HCT116 (cell line): ENCODE measurements around the gene SLC44A5. TPM values are rescaled to one million over a fixed set of nuclear protein-coding genes. Genes with fewer than 3 reads are reported as not detected.

ENCODE experiments used
- ATAC-seq: fragments of 200-7000 bp; cut with Tn5 transposase; 2 replicates; pipeline ENCODE4 v1.9.1; 2020; ENCODE audit warnings: mild to moderate bottlenecking, moderate library complexity
- BruUV-seq: library from RNA; stranded (reverse); fragments of 400-500 nt; replicated peaks from 2 replicates; lab custom pipeline; 2021; lab: Mats Ljungman, UMichigan
- CTCF ChIA-PET: fragments of 300-600 bp; sonication (Branson Sonifier 250); formaldehyde crosslinking; loops from one replicate; lab custom pipeline; 2021; ENCODE audit warnings: antibody characterized with exemption; lab: Charles Lee
- POLR2A ChIA-PET: fragments of 300-600, 350-600 bp; sonication (Branson Sonifier 250); formaldehyde crosslinking; loops from one replicate; lab custom pipeline; 2021; ENCODE audit warnings: antibody characterized with exemption; lab: Charles Lee
- RAD21 ChIA-PET, 2 experiments: fragments of 300-600 bp; sonication (Branson Sonifier 250); formaldehyde crosslinking; loops; one replicate each; lab custom pipeline; 2023; ENCODE audit warnings: low total read pairs in 2 of 2; ENCODE audit not compliant: uncharacterized antibody in 2 of 2, unreplicated experiment in 2 of 2, low non-redundant PET in 1 of 2; lab: Charles Lee
- DNase-seq: peaks from one replicate; pipeline ENCODE4 v3.0.0-alpha.2; 2010; ENCODE audit warnings: low read depth, low spot score
- H2AFZ ChIP-seq: fragments of 200-600 bp; shearing (Covaris generic), sonication (generic); 2 replicates; pipeline ENCODE4 v1.6.1; 2017; ENCODE audit warnings: low read depth, mixed run types, mixed read lengths, antibody characterized with exemption, low read length; ENCODE audit not compliant: poor library complexity, severe bottlenecking
- H3K27ac ChIP-seq: 2 replicates; pipeline ENCODE4 v1.5.1; 2012; ENCODE audit warnings: low read depth, low read length
- H3K27me3 ChIP-seq: fragments of 200-600 bp; sonication (generic); 2 replicates; pipeline ENCODE4 v1.6.1; 2016; ENCODE audit warnings: mixed run types, low read length, mixed read lengths; ENCODE audit not compliant: insufficient read depth
- H3K36me3 ChIP-seq, 2 experiments: fragments of 200-500 bp in 1 of 2; fragments of 200-600 bp in 1 of 2; sonication (Bioruptor generic) in 1 of 2; sonication (generic) in 1 of 2; 2 replicates each; pipeline versions ENCODE4 v1.5.1 to v1.6.1; 2014 to 2016; ENCODE audit warnings: low read length in 2 of 2, inconsistent platforms in 1 of 2, mixed read lengths in 1 of 2, mixed run types in 1 of 2; ENCODE audit not compliant: insufficient read depth in 2 of 2, control insufficient read depth in 1 of 2
- H3K4me1 ChIP-seq, 2 experiments: fragments of 200-600 bp in 1 of 2; sonication (generic) in 1 of 2; 2 replicates each; pipeline versions ENCODE4 v1.5.1 to v1.6.1; 2012 to 2017; ENCODE audit warnings: low read length in 2 of 2, inconsistent platforms in 1 of 2, mild to moderate bottlenecking in 1 of 2, mixed read lengths in 1 of 2, mixed run types in 1 of 2, moderate library complexity in 1 of 2; ENCODE audit not compliant: insufficient read depth in 2 of 2, control insufficient read depth in 1 of 2
- H3K4me2 ChIP-seq: fragments of 200-600 bp; sonication (generic); 2 replicates; pipeline ENCODE4 v1.6.1; 2017; ENCODE audit warnings: mixed run types, low read length, mixed read lengths
- H3K4me3 ChIP-seq, 2 experiments: fragments of 200-600 bp in 1 of 2; sonication (generic) in 1 of 2; replicated peaks in 1 of 2; 2 replicates each; pipeline ENCODE4 v1.5.1; 2011 to 2016; ENCODE audit warnings: low read length in 2 of 2, control low read depth in 1 of 2, low read depth in 1 of 2, mild to moderate bottlenecking in 1 of 2, mixed read lengths in 1 of 2, mixed run types in 1 of 2
- H3K79me2 ChIP-seq: fragments of 200-600 bp; sonication (generic); 2 replicates; pipeline ENCODE4 v1.6.1; 2017; ENCODE audit warnings: mild to moderate bottlenecking, mixed run types, low read length, moderate library complexity, mixed read lengths; ENCODE audit not compliant: insufficient read depth
- H3K9ac ChIP-seq: fragments of 200-600 bp; sonication (generic); 2 replicates; pipeline ENCODE4 v1.6.1; 2016; ENCODE audit warnings: low read length, mixed read lengths
- H3K9me2 ChIP-seq: fragments of 200-600 bp; sonication (generic), shearing (Covaris generic); 2 replicates; pipeline ENCODE4 v1.6.1; 2017; ENCODE audit warnings: mixed run types, mild to moderate bottlenecking, moderate library complexity; ENCODE audit not compliant: insufficient read depth
- H3K9me3 ChIP-seq, 2 experiments: fragments of 200-500 bp in 1 of 2; fragments of 200-600 bp in 1 of 2; sonication (Bioruptor generic) in 1 of 2; sonication (generic) in 1 of 2; 2 replicates each; pipeline ENCODE4 v1.6.1; 2014 to 2017; ENCODE audit warnings: low read length in 2 of 2, mixed read lengths in 2 of 2, inconsistent platforms in 1 of 2, low read depth in 1 of 2, mild to moderate bottlenecking in 1 of 2, mixed run types in 1 of 2, moderate library complexity in 1 of 2; ENCODE audit not compliant: control insufficient read depth in 1 of 2, insufficient read depth in 1 of 2
- H4K20me1 ChIP-seq: fragments of 200-600 bp; sonication (generic), shearing (Covaris generic); 2 replicates; pipeline ENCODE4 v1.6.1; 2017; ENCODE audit warnings: mixed run types, mild to moderate bottlenecking, moderate library complexity; ENCODE audit not compliant: insufficient read depth
- ATF3 ChIP-seq: IDR thresholded peaks from 2 replicates; pipeline ENCODE4 v1.6.1; 2012
- CBX3 ChIP-seq: IDR thresholded peaks from 2 replicates; pipeline ENCODE4 v1.6.1; 2012; ENCODE audit warnings: low read depth
- EZH2 ChIP-seq: fragments of 200-600 bp; sonication (generic); IDR thresholded peaks from 2 replicates; pipeline ENCODE4 v1.6.1; 2017; ENCODE audit warnings: antibody characterized with exemption, mixed run types
- FOSL1 ChIP-seq: IDR thresholded peaks from 2 replicates; pipeline ENCODE4 v1.6.1; 2012; ENCODE audit warnings: low read depth
- JUND ChIP-seq: IDR thresholded peaks from 2 replicates; pipeline ENCODE4 v1.6.1; 2012
- MAX ChIP-seq: IDR thresholded peaks from 2 replicates; pipeline ENCODE4 v1.6.1; 2012
- POLR2A ChIP-seq: IDR thresholded peaks from 2 replicates; pipeline ENCODE4 v1.7.0; 2011; ENCODE audit warnings: borderline replicate concordance; ENCODE audit not compliant: insufficient read depth, insufficient read length; ENCODE audit errors: extremely low read depth
- POLR2AphosphoS5 ChIP-seq: IDR thresholded peaks from 2 replicates; pipeline ENCODE4 v1.6.1; 2011; ENCODE audit warnings: mild to moderate bottlenecking, low read depth, low read length, moderate library complexity
- RAD21 ChIP-seq: IDR thresholded peaks from 2 replicates; pipeline ENCODE4 v1.6.1; 2012; ENCODE audit warnings: low read depth, mild to moderate bottlenecking
- SIN3A ChIP-seq: IDR thresholded peaks from 2 replicates; pipeline ENCODE4 v1.6.1; 2012; ENCODE audit warnings: low read depth
- SP1 ChIP-seq: IDR thresholded peaks from 2 replicates; pipeline ENCODE4 v1.6.1; 2012; ENCODE audit warnings: low read depth
- SRF ChIP-seq: IDR thresholded peaks from 2 replicates; pipeline ENCODE4 v1.6.1; 2012; ENCODE audit warnings: low read depth
- YY1 ChIP-seq: IDR thresholded peaks from 2 replicates; pipeline ENCODE4 v1.6.1; 2011; ENCODE audit warnings: low read length, low read depth, moderate library complexity, mild to moderate bottlenecking; ENCODE audit not compliant: insufficient replicate concordance; ENCODE audit errors: extremely low read depth
- intact Hi-C: fragments of 100-400 bp; cut with micrococcal nuclease; formaldehyde crosslinking; loops from 2 replicates; pipeline ENCODE4 v1.10.0; 2022
- total RNA-seq: library from RNA; stranded (reverse); gene quantifications from one replicate; pipeline ENCODE4 v1.2.1, GENCODE V29; 2021; ENCODE audit not compliant: unreplicated experiment
- TF ChIP-seq, protein P1 (sequence below): IDR thresholded peaks from 2 replicates; pipeline ENCODE4 v1.6.1; 2012; ENCODE audit warnings: low read depth

Gene SLC44A5
- total RNA-seq, 1 experiment from 2014 or later = 2.4 TPM

DNA sequence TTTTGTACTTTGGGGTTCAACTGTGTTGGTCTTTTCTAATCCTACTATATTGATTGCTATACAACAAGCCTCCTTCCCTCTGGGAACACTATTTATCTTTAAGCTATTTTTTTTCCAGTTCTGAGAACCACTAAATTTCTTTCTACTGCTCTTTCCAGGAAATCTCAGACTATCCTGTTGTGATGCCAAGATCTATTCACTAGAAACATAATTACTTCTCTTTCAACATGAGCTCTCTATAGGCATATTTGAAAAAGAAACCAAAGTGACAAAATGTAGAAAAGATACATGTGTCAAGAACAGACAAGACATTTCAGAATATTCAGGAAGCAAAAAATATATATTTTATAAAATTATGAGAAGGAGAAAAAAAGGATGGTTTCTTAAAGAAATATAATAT lies 82.9 kb downstream of the SLC44A5 start:
- CTCF ChIA-PET = no interaction called here
- no peaks in the 10 kb centered on the region for H3K4me1 ChIP-seq
- H3K27me3 ChIP-seq = no peaks in the 10 kb centered on the region
- ATAC-seq = no peak
- DNase-seq = no peak
- POLR2A ChIA-PET = no interaction called here
- H4K20me1 ChIP-seq = no peaks in the 10 kb centered on the region
- no peak overlapping the region for H2AFZ ChIP-seq
- TF ChIP-seq MAX = no peak
- H3K9me2 ChIP-seq = no peaks in the 10 kb centered on the region
- H3K4me2 ChIP-seq = no peak overlapping the region
- no peak overlapping the region for H3K9ac ChIP-seq
- no peaks in the 10 kb centered on the region for H3K79me2 ChIP-seq
- no peaks in the 10 kb centered on the region for H3K36me3 ChIP-seq
- no peaks in the 10 kb centered on the region for H3K9me3 ChIP-seq
- BruUV-seq = no TSS peak
- H3K4me3 ChIP-seq = no peak overlapping the region
- RAD21 ChIA-PET = no interaction called here
- intact Hi-C loops = no loop called here
- no peak overlapping the region for H3K27ac ChIP-seq

DNA sequence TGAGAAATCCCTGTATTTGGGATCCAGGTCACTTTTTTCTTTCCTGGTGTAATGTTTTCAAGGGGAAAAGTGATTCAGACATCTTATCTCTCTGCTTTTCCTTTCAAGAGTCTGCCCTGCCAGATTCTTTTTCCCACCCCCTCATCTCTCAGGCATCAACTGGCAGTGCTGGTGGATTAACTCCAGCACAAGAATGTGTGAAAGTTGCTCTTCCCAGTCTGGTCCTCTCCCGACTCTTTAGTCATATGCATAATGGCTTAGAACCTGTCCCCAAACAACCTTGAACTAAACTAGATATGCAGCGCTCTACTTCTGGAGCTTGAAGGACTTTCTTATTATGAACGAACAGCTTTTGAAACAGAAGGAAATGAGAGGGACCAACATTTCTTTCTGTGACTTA lies 88.5 kb downstream of the SLC44A5 start:
- no peak overlapping the region for H3K9ac ChIP-seq
- CTCF ChIA-PET = no interaction called here
- no peaks in the 10 kb centered on the region for H3K4me1 ChIP-seq
- no peak overlapping the region for H3K4me3 ChIP-seq
- no peaks in the 10 kb centered on the region for H3K9me3 ChIP-seq
- H3K27ac ChIP-seq = no peak overlapping the region
- no peaks in the 10 kb centered on the region for H4K20me1 ChIP-seq
- no TSS peak for BruUV-seq
- TF ChIP-seq RAD21 = no peak
- no peak for TF ChIP-seq SIN3A
- TF ChIP-seq, protein P1, sequence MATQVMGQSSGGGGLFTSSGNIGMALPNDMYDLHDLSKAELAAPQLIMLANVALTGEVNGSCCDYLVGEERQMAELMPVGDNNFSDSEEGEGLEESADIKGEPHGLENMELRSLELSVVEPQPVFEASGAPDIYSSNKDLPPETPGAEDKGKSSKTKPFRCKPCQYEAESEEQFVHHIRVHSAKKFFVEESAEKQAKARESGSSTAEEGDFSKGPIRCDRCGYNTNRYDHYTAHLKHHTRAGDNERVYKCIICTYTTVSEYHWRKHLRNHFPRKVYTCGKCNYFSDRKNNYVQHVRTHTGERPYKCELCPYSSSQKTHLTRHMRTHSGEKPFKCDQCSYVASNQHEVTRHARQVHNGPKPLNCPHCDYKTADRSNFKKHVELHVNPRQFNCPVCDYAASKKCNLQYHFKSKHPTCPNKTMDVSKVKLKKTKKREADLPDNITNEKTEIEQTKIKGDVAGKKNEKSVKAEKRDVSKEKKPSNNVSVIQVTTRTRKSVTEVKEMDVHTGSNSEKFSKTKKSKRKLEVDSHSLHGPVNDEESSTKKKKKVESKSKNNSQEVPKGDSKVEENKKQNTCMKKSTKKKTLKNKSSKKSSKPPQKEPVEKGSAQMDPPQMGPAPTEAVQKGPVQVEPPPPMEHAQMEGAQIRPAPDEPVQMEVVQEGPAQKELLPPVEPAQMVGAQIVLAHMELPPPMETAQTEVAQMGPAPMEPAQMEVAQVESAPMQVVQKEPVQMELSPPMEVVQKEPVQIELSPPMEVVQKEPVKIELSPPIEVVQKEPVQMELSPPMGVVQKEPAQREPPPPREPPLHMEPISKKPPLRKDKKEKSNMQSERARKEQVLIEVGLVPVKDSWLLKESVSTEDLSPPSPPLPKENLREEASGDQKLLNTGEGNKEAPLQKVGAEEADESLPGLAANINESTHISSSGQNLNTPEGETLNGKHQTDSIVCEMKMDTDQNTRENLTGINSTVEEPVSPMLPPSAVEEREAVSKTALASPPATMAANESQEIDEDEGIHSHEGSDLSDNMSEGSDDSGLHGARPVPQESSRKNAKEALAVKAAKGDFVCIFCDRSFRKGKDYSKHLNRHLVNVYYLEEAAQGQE = no peak
- no peak for TF ChIP-seq ATF3
- no peak for TF ChIP-seq POLR2A
- no peak for TF ChIP-seq EZH2
- TF ChIP-seq JUND = no peak
- no peak for TF ChIP-seq CBX3
- TF ChIP-seq FOSL1 = no peak
- TF ChIP-seq SP1 = no peak
- TF ChIP-seq YY1 = no peak
- TF ChIP-seq SRF = no peak
- no peak for TF ChIP-seq POLR2AphosphoS5
- ATAC-seq (no peak), DNase-seq (no peak)
- POLR2A ChIA-PET = no interaction called here
- H3K9me2 ChIP-seq = no peaks in the 10 kb centered on the region
- H3K79me2 ChIP-seq = no peaks in the 10 kb centered on the region
- no peaks in the 10 kb centered on the region for H3K36me3 ChIP-seq
- H3K27me3 ChIP-seq = no peaks in the 10 kb centered on the region
- intact Hi-C loops = no loop called here
- RAD21 ChIA-PET = no interaction called here
- H3K4me2 ChIP-seq = no peak overlapping the region
- H2AFZ ChIP-seq = no peak overlapping the region
